HepG2 (cell line): ENCODE measurements around the gene KDM1B. TPM values are rescaled to one million over a fixed set of nuclear protein-coding genes. Genes with fewer than 3 reads are reported as not detected.

Source experiments
- ATAC-seq: fragments of 200-7000 bp; cut with Tn5 transposase; 3 replicates; pipeline ENCODE4 v1.9.1; 2020; ENCODE audit warnings: mild to moderate bottlenecking, moderate library complexity
- BruUV-seq: library from RNA; stranded (reverse); fragments of 400-500 nt; replicated peaks from 2 replicates; lab custom pipeline; 2021; lab: Mats Ljungman, UMichigan
- CTCF ChIA-PET: fragments of 300-600 bp; formaldehyde crosslinking; extraction: SDS; loops from one replicate; lab custom pipeline; 2021; ENCODE audit warnings: low total read pairs, inconsistent platforms, low intra/inter-chr PET ratio; lab: Yijun Ruan, JAX
- POLR2A ChIA-PET: fragments of 350-600 bp; sonication (Branson Sonifier 250); formaldehyde crosslinking; loops from one replicate; lab custom pipeline; 2020; ENCODE audit warnings: antibody characterized with exemption, inconsistent platforms; lab: Yijun Ruan, JAX
- DNase-seq: peaks from one replicate; pipeline ENCODE4 v3.0.0-alpha.2; 2015; ENCODE audit warnings: low spot score
- FAIRE-seq: peaks from 3 replicates; lab custom pipeline; 2011; peaks lifted over from hg19 to GRCh38; lab: Jason Lieb, UNC
- H2AFZ ChIP-seq: one replicate; pipeline ENCODE4 v1.6.1; 2011; ENCODE audit warnings: low read length, inconsistent platforms
- H3K27ac ChIP-seq: fragments of 300-600 bp; 3 replicates; pipeline ENCODE4 v1.8.0; 2011; ENCODE audit warnings: mixed run types, mild to moderate bottlenecking, mixed read lengths, low read length, inconsistent platforms; ENCODE audit not compliant: insufficient read depth; ENCODE audit errors: extremely low read length
- H3K27me3 ChIP-seq, 2 experiments: fragments of 200-600 bp in 1 of 2; 2 replicates in 1 of 2; 3 replicates in 1 of 2; pipeline versions ENCODE4 v1.6.0 to v1.8.0; 2011; ENCODE audit warnings: low read length in 2 of 2, mild to moderate bottlenecking in 2 of 2, moderate library complexity in 2 of 2, inconsistent platforms in 1 of 2; ENCODE audit not compliant: insufficient read depth in 2 of 2, control insufficient read depth in 1 of 2
- H3K36me3 ChIP-seq, 2 experiments: fragments of 200-600 bp in 1 of 2; replicated peaks in 1 of 2; 2 replicates in 1 of 2; 3 replicates in 1 of 2; pipeline versions ENCODE4 v1.5.1 to v1.8.0; 2011; ENCODE audit warnings: low read length in 2 of 2, inconsistent platforms in 1 of 2; ENCODE audit not compliant: insufficient read depth in 2 of 2, control insufficient read depth in 1 of 2
- H3K4me1 ChIP-seq: 2 replicates; pipeline ENCODE4 v1.5.1; 2012; ENCODE audit warnings: low read length, inconsistent platforms; ENCODE audit not compliant: insufficient read depth
- H3K4me2 ChIP-seq: 2 replicates; pipeline ENCODE4 v1.6.0; 2011; ENCODE audit warnings: low read depth, low read length, inconsistent platforms
- H3K4me3 ChIP-seq, 3 experiments: fragments of 200-600 bp in 1 of 3; sonication (generic), shearing (Covaris generic) in 1 of 3; replicated peaks in 1 of 3; 2 replicates each; pipeline ENCODE4 v1.5.1; 2011 to 2016; ENCODE audit warnings: low read length in 3 of 3, inconsistent platforms in 2 of 3, low read depth in 2 of 3, mild to moderate bottlenecking in 2 of 3, control low read depth in 1 of 3, mixed read lengths in 1 of 3; ENCODE audit not compliant: insufficient read depth in 1 of 3
- H3K79me2 ChIP-seq: one replicate; pipeline ENCODE4 v1.6.1; 2011; ENCODE audit warnings: low read length, inconsistent platforms; ENCODE audit not compliant: insufficient read depth
- H3K9ac ChIP-seq: 2 replicates; pipeline ENCODE4 v1.6.0; 2011; ENCODE audit warnings: mild to moderate bottlenecking, low read depth, low read length, inconsistent platforms; ENCODE audit not compliant: insufficient read depth
- H3K9me3 ChIP-seq: 2 replicates; pipeline ENCODE4 v1.5.1; 2012; ENCODE audit warnings: mild to moderate bottlenecking, low read length
- H4K20me1 ChIP-seq: 2 replicates; pipeline ENCODE4 v1.6.0; 2011; ENCODE audit warnings: inconsistent platforms, mild to moderate bottlenecking, low read length, moderate library complexity; ENCODE audit not compliant: insufficient read depth
- GATA4 ChIP-seq: sonication (generic); IDR thresholded peaks from 2 replicates; pipeline ENCODE4 v1.6.1; 2016; ENCODE audit warnings: antibody characterized with exemption, low read depth, borderline replicate concordance
- ISX ChIP-seq: sonication (generic); formaldehyde crosslinking; conservative IDR thresholded peaks from 2 replicates; pipeline ENCODE4 v1.5.0; 2020; ENCODE audit warnings: missing genetic modification reagents
- KAT8 ChIP-seq: IDR thresholded peaks from 2 replicates; pipeline ENCODE4 v1.6.1; 2016; ENCODE audit warnings: missing genetic modification reagents, missing compliant biosample characterization
- MAFF ChIP-seq: IDR thresholded peaks from 2 replicates; pipeline ENCODE4 v1.6.1; 2011; ENCODE audit warnings: low read depth, low read length, improper control_type of control experiment
- MAFK ChIP-seq, 2 experiments: IDR thresholded peaks in 1 of 2; conservative IDR thresholded peaks in 1 of 2; 2 replicates each; pipeline ENCODE4 v1.6.1; 2011; ENCODE audit warnings: improper control_type of control experiment in 2 of 2, low read length in 2 of 2
- NONO ChIP-seq, 2 experiments: fragments of 450-650 bp in 1 of 2; sonication (generic) in 1 of 2; formaldehyde crosslinking in 1 of 2; IDR thresholded peaks in 1 of 2; conservative IDR thresholded peaks in 1 of 2; 2 replicates each; pipeline versions ENCODE4 v1.6.1 to v1.8.0; 2017 to 2022; ENCODE audit warnings: mild to moderate bottlenecking in 1 of 2, missing genetic modification reagents in 1 of 2, moderate library complexity in 1 of 2
- THAP11 ChIP-seq: IDR thresholded peaks from 2 replicates; pipeline ENCODE4 v1.6.1; 2016; ENCODE audit warnings: missing biosample characterization, missing genetic modification reagents
- ZFP62 ChIP-seq: sonication (generic); formaldehyde crosslinking; IDR thresholded peaks from 2 replicates; pipeline ENCODE4 v1.4.0; 2020; ENCODE audit warnings: missing genetic modification reagents
- ZNF639 ChIP-seq: conservative IDR thresholded peaks from 2 replicates; pipeline ENCODE4 v1.6.1; 2018; ENCODE audit warnings: missing genetic modification reagents
- ZNF678 ChIP-seq: sonication (generic); formaldehyde crosslinking; IDR thresholded peaks from 2 replicates; pipeline ENCODE4 v1.4.0; 2020; ENCODE audit warnings: mild to moderate bottlenecking, missing genetic modification reagents
- ZNF740 ChIP-seq: sonication (generic); formaldehyde crosslinking; IDR thresholded peaks from 2 replicates; pipeline ENCODE4 v1.4.0; 2020; ENCODE audit warnings: missing genetic modification reagents
- WGBS: methylation state at CpG from one replicate; pipeline ENCODE4 v1.1.6; 2017; ENCODE audit warnings: low lambda C conversion rate; 5-methylcytosine and 5-hydroxymethylcytosine counted together
- in situ Hi-C: cut with HindIII; loops from 2 replicates; pipeline ENCODE4 v1.10.0; 2017; ENCODE audit warnings: low pct_unique_long_range_greater_than_20kb; ENCODE audit not compliant: extremely low pct_ligation_motif_present
- intact Hi-C: fragments of 100-400 bp; cut with micrococcal nuclease; formaldehyde crosslinking; loops from one replicate; pipeline ENCODE4 v1.10.0; 2022; ENCODE audit not compliant: unreplicated experiment
- polyA plus RNA-seq, 8 experiments: library from polyadenylated mRNA; depleted of rRNA in 3 of 8; stranded (reverse) in 7 of 8; unstranded in 1 of 8; fragments of >200 nt; fragmentation: Illumina TruSeq in 4 of 8; extraction: Trizol in 4 of 8; gene quantifications; 2 replicates each; pipeline versions ENCODE4 v1.2.1 to v1.2.3, GENCODE V29; 2011 to 2016; ENCODE audit warnings: low read depth in 4 of 8, missing spikeins in 1 of 8, mixed read lengths in 1 of 8; ENCODE audit not compliant: insufficient read depth in 1 of 8
- total RNA-seq, 5 experiments: library from RNA; depleted of rRNA; stranded (reverse); fragments of >200 nt; fragmentation: Illumina TruSeq; extraction: Trizol; gene quantifications; 2 replicates each; pipeline ENCODE4 v1.2.3, GENCODE V29; 2016; ENCODE audit warnings: low read depth in 1 of 5

KDM1B gene
- total and polyA plus RNA-seq, 2 of the 13 experiments (the other 11 are each of a cell fraction or from before 2014, with no cell fraction given): 9.8 to 13.2 TPM

- no peaks in the 10 kb centered on the region for H3K4me1 ChIP-seq
- in situ Hi-C loops: no loop called here
- no peak overlapping the region for H3K9ac ChIP-seq
- no TSS peak for BruUV-seq
- TF ChIP-seq MAFF (peak; percentile 67), ZNF639 (CRISPR knock-in tag) (no peak), MAFK (conservative IDR thresholded peaks at IDR 0.05 in 1 of 2, IDR thresholded peaks at IDR 0.05 in 1 of 2; ENCODE audit: low read length in 2 of 2) (peak; percentile 59 to 75), ZFP62 (no peak), KAT8 (CRISPR knock-in tag) (no peak), NONO (IDR thresholded peaks at IDR 0.05) (no peak), NONO (CRISPR knock-in tag; conservative IDR thresholded peaks at IDR 0.05) (no peak), ZNF678 (CRISPR knock-in tag) (no peak), THAP11 (no peak), ZNF740 (no peak), ISX (CRISPR knock-in tag) (no peak), GATA4 (no peak)
- 93% methylated on average over 6 of the region's 6 CpGs for WGBS
- FAIRE-seq: no peak
- no peaks in the 10 kb centered on the region for H4K20me1 ChIP-seq
- intact Hi-C loops: no loop called here
- ChIA-PET POLR2A (no interaction called here), CTCF (no interaction called here)
- no peak overlapping the region for H3K27ac ChIP-seq
- DNase-seq: no peak
- no peak overlapping the region for H3K4me3 ChIP-seq
- H3K4me2 ChIP-seq: no peak overlapping the region
- no peaks in the 10 kb centered on the region for H3K79me2 ChIP-seq
- H3K27me3 ChIP-seq: no peaks in the 10 kb centered on the region
- peaks cover 5 to 23% of the 10 kb centered on the region in 2 experiments; a peak in 4 of 5 replicates for H3K36me3 ChIP-seq
- no peak for ATAC-seq
- H2AFZ ChIP-seq: no peak overlapping the region
- no peaks in the 10 kb centered on the region for H3K9me3 ChIP-seq
These were observed 15.1 kb upstream of the KDM1B start for GRCh38 chr6:18139935-18140621.
